GM06990 (cell line): ENCODE measurements around the gene PRKCZ.

ENCODE experiments used
- DNase-seq: peaks from one replicate; pipeline ENCODE4 v3.0.0-alpha.2; 2011; ENCODE audit not compliant: insufficient read length; ENCODE audit errors: extremely low read depth
- H3K27me3 ChIP-seq: replicated peaks from 2 replicates; pipeline ENCODE4 v1.6.0; 2011; ENCODE audit warnings: low read length; ENCODE audit not compliant: control insufficient read depth, insufficient read depth
- H3K36me3 ChIP-seq: 2 replicates; pipeline ENCODE4 v1.5.1; 2011; ENCODE audit warnings: low read length; ENCODE audit not compliant: control insufficient read depth, insufficient read depth
- H3K4me3 ChIP-seq: replicated peaks from 2 replicates; pipeline ENCODE4 v1.5.1; 2011; ENCODE audit warnings: low read depth, mild to moderate bottlenecking, control low read depth, low read length
- CTCF ChIP-seq: IDR thresholded peaks from 2 replicates; pipeline ENCODE4 v1.5.1; 2011; ENCODE audit warnings: low read length, control low read depth, mild to moderate bottlenecking, inconsistent platforms; ENCODE audit not compliant: insufficient read depth, poor library complexity, severe bottlenecking

PRKCZ gene

GRCh38 chr1:2060072-2060471 is 9.9 kb downstream of the PRKCZ start:
- no peak overlapping the region for H3K4me3 ChIP-seq
- TF ChIP-seq CTCF = no peak
- DNase-seq = no peak
- no peaks in the 10 kb centered on the region for H3K36me3 ChIP-seq
- no peaks in the 10 kb centered on the region for H3K27me3 ChIP-seq

GRCh38 chr1:2060535-2060934 is 10.3 kb downstream of the PRKCZ start:
- Histone ChIP-seq H3K36me3 (no peaks in the 10 kb centered on the region), H3K27me3 (no peaks in the 10 kb centered on the region), H3K4me3 (no peak overlapping the region)
- no peak for DNase-seq
- no peak for TF ChIP-seq CTCF

DNA sequence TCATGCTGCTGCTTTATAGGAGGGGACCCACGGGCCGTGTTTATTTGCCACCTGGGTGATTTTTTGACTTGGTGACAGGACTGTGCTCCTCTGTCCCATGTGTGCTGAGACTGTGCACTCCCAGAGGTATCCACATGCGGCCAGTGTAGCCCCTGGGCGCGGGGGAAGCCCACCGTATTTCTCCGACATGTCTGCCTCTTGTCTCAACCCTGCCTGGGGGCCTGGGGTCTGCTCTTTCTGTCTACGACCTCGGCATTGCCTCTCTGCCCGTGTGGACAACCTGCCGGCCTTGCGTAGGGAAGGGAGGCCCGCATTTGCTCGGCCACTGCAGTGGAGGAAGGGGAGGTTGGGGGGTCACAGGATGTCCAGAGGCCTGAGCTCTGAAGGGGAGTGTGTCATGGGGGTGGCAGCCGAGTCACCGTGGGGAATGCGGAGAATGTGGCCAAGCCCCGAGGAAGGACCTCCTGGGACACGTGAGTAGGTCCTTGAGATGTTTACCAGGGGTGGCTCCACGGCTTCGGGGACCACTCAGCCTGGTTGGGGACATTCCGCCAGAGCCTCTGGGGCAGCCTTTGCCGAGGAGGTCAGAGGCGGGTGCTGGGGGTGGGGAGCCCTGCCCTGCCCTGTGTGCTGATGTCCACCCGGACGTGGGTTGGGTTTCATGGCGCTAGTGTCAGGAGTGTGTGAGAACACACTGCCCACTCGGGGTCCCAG is 11.0 kb downstream of the PRKCZ start:
- TF ChIP-seq CTCF = no peak
- H3K27me3 ChIP-seq = no peaks in the 10 kb centered on the region
- no peak for DNase-seq

DNA sequence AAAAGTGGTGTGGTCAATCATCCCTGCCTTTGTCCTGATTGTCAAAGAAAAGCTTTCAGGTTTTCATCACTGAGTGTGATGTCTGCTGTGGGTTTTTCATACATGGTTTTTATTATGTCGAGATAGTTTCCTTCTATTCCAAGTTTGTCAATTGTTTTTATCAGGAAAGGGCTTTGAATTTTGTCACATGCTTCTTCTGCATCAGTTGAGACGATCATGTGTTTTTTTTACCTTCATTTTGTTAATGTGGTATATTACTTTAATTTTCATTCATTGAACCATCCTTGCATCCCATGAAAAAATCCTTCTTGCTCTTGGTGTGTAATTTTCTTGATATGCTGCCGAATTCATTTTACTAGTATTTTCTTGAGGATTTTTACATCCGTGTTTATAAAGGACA is 15.5 kb downstream of the PRKCZ start:
- no peak overlapping the region for H3K4me3 ChIP-seq
- no peak for DNase-seq
- TF ChIP-seq CTCF = no peak
- no peaks in the 10 kb centered on the region for H3K36me3 ChIP-seq
- no peaks in the 10 kb centered on the region for H3K27me3 ChIP-seq

More for the DNA sequence above, 11.0 kb downstream of the PRKCZ start:
- Histone ChIP-seq H3K36me3 (no peaks in the 10 kb centered on the region), H3K4me3 (no peak overlapping the region)

- TF ChIP-seq CTCF = no peak
- Histone ChIP-seq H3K27me3 (no peaks in the 10 kb centered on the region), H3K36me3 (no peaks in the 10 kb centered on the region), H3K4me3 (no peak overlapping the region)
- DNase-seq = no peak
Measured at GRCh38 chr1:2067393-2067792, 17.2 kb downstream of the PRKCZ start.

DNA sequence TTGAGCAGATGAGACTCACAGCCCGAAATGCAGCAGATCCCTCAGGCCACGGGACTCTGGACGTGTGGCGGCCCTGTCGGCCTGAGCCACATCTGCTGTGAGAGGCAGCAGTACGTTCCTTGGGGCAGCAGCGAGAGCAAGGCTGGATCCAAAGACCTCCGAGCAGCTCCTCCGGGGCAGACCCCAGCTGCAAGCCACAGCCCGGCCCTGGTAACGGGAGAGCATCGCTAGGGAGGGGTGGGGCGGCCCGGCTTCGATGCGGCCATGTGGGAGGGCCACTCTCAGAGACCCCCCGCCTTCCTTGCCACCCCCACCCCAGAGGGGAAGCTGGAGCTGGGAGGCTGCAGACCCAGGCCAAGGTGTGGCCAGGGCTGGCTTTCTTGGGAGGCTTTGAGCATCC is 17.8 kb downstream of the PRKCZ start:
- no peaks in the 10 kb centered on the region for H3K27me3 ChIP-seq
- TF ChIP-seq CTCF = no peak

More for the DNA sequence above, 17.8 kb downstream of the PRKCZ start:
- no peaks in the 10 kb centered on the region for H3K36me3 ChIP-seq
- H3K4me3 ChIP-seq = no peak overlapping the region
- no peak for DNase-seq
